ENCODE data around the gene SYT9. TPM values are rescaled to one million over a fixed set of nuclear protein-coding genes. Genes with fewer than 3 reads are reported as not detected.

SYT9 gene
- total and polyA plus RNA-seq, 2 of the 8 experiments (the other 6 are each of a cell fraction or from before 2014, with no cell fraction given), result 1.5 to 2.9 TPM

- H3K79me1 ChIP-seq (ENCODE audit: low read depth, low read length), result no peaks in the 10 kb centered on the region
- H3K4ac ChIP-seq (replicated peaks; ENCODE audit: insufficient read length, low read depth, low read length), result no peak overlapping the region
- CTCF ChIA-PET (ENCODE audit: partially characterized antibody), result no interaction called here
- no peak overlapping the region for H3K9ac ChIP-seq (replicated peaks in 1 of 4; ENCODE audit: extremely low read depth in 1 of 4, low read depth in 3 of 4, low read length in 3 of 4)
- H2BK20ac ChIP-seq (ENCODE audit: low read length), result no peak overlapping the region
- no peak overlapping the region for H4K8ac ChIP-seq (ENCODE audit: extremely low read depth, insufficient read depth, low read length)
- POLR2A ChIA-PET (ENCODE audit: partially characterized antibody), result no interaction called here
- H3K23me2 ChIP-seq (ENCODE audit: low read depth, low read length), result no peaks in the 10 kb centered on the region
- no peak overlapping the region for H3K23ac ChIP-seq (ENCODE audit: insufficient read length)
- no peaks in the 10 kb centered on the region for H3K36me3 ChIP-seq (ENCODE audit: control insufficient read depth in 2 of 4, insufficient read depth in 4 of 4, low read length in 3 of 4)
- no peak overlapping the region for H2BK12ac ChIP-seq (ENCODE audit: low read depth, low read length)
- H4K5ac ChIP-seq (ENCODE audit: insufficient read length, low read depth, low read length), result no peak overlapping the region
- no peak for TF ChIP-seq POU5F1 (IDR thresholded peaks at IDR 0.05; ENCODE audit: low read depth, low read length)
- no peak for TF ChIP-seq CREB1 (IDR thresholded peaks at IDR 0.05)
- TF ChIP-seq ZNF274 (IDR thresholded peaks at IDR 0.05; ENCODE audit: borderline replicate concordance, extremely low read depth, low read length), result no peak
- TF ChIP-seq KDM4A (IDR thresholded peaks at IDR 0.05; ENCODE audit: low read depth, low read length, severe bottlenecking), result no peak
- no peak for TF ChIP-seq YY1 (IDR thresholded peaks at IDR 0.05; ENCODE audit: low read depth, low read length)
- TF ChIP-seq ATF2 (IDR thresholded peaks at IDR 0.05; ENCODE audit: low read length), result no peak
- no peak for TF ChIP-seq SIRT6 (IDR thresholded peaks at IDR 0.05; ENCODE audit: low read length)
- no peak for TF ChIP-seq BCL11A (IDR thresholded peaks at IDR 0.05; ENCODE audit: low read depth in 2 of 2, low read length in 2 of 2)
- no peak for TF ChIP-seq NANOG (IDR thresholded peaks at IDR 0.05; ENCODE audit: insufficient read depth, low read depth, low read length, poor library complexity, severe bottlenecking)
- TF ChIP-seq TBP (IDR thresholded peaks at IDR 0.05; ENCODE audit: low read depth, low read length), result no peak
- TF ChIP-seq KDM5A (IDR thresholded peaks at IDR 0.05; ENCODE audit: low read length), result no peak
- TF ChIP-seq RXRA (IDR thresholded peaks at IDR 0.05; ENCODE audit: insufficient read depth, low read depth, low read length), result no peak
- no peak for TF ChIP-seq BACH1 (IDR thresholded peaks at IDR 0.05; ENCODE audit: low read length)
- H2BK15ac ChIP-seq (ENCODE audit: low read length), result no peak overlapping the region
- FAIRE-seq (no peak), DNase-seq (ENCODE audit: low read depth in 1 of 2, low spot score in 2 of 2) (no peak)
- H3K4me2 ChIP-seq (ENCODE audit: insufficient read depth in 1 of 2, low read depth in 2 of 2, low read length in 2 of 2), result no peak overlapping the region
- no peak overlapping the region for H3K18ac ChIP-seq (ENCODE audit: extremely low read depth, low read length)
- no peaks in the 10 kb centered on the region for H4K20me1 ChIP-seq (replicated peaks in 1 of 2; ENCODE audit: control insufficient read depth in 1 of 2, insufficient read depth in 2 of 2, low read length in 2 of 2)
- H3K4me3 ChIP-seq (ENCODE audit: extremely low read depth in 1 of 4, insufficient read depth in 2 of 4, low read depth in 3 of 4, low read length in 4 of 4), result no peak overlapping the region
- H3K79me2 ChIP-seq (ENCODE audit: control insufficient read depth in 1 of 2, insufficient read depth in 2 of 2, low read length in 2 of 2), result no peaks in the 10 kb centered on the region
- no peak overlapping the region for H3K56ac ChIP-seq (replicated peaks; ENCODE audit: insufficient read length, low read depth, low read length)
- H2AK5ac ChIP-seq (ENCODE audit: low read depth, low read length), result no peak overlapping the region
- H3K9me3 ChIP-seq (ENCODE audit: insufficient read depth in 2 of 2, low read depth in 1 of 2, low read length in 1 of 2), result no peaks in the 10 kb centered on the region
- H3K4me1 ChIP-seq (replicated peaks in 1 of 4; ENCODE audit: control insufficient read depth in 3 of 4, insufficient read depth in 4 of 4, low read length in 3 of 4), result no peaks in the 10 kb centered on the region
- no peak overlapping the region for H3K14ac ChIP-seq (ENCODE audit: insufficient read length)
- no peak overlapping the region for H3K27ac ChIP-seq (ENCODE audit: low read depth, low read length)
- H2BK120ac ChIP-seq (replicated peaks; ENCODE audit: low read depth, low read length), result no peak overlapping the region
- H4K91ac ChIP-seq (replicated peaks; ENCODE audit: insufficient read length, low read length), result no peak overlapping the region
- 90% methylated on average over 4 of the region's 4 CpGs; no CpG with 5 or more reads in 1 of the 2 experiments for WGBS, 2 experiments (ENCODE audit: extremely low coverage in 1 of 2, insufficient coverage in 1 of 2, insufficient read length in 1 of 2, insufficient replicate concordance in 2 of 2, low coverage in 1 of 2, low lambda C conversion rate in 2 of 2, missing lambda C conversion rate in 1 of 2)
- H3K27me3 ChIP-seq (replicated peaks in 1 of 4; ENCODE audit: control insufficient read depth in 3 of 4, extremely low read depth in 1 of 4, insufficient read depth in 3 of 4, low read length in 3 of 4), result no peaks in the 10 kb centered on the region
- H2AFZ ChIP-seq (ENCODE audit: low read length), result no peak overlapping the region
- H2BK5ac ChIP-seq (ENCODE audit: low read depth, low read length), result no peak overlapping the region
These were observed 46.9 kb upstream of the SYT9 start for GRCh38 chr11:7204778-7205177.

Measured in H1 (cell line).